ENCODE results near the gene SHISA5. TPM values are rescaled to one million over a fixed set of nuclear protein-coding genes. Genes with fewer than 3 reads are reported as not detected.

The SHISA5 gene, protein sequence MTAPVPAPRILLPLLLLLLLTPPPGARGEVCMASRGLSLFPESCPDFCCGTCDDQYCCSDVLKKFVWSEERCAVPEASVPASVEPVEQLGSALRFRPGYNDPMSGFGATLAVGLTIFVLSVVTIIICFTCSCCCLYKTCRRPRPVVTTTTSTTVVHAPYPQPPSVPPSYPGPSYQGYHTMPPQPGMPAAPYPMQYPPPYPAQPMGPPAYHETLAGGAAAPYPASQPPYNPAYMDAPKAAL
- 87.1 and 100 TPM in 2 replicates for total RNA-seq

DNA sequence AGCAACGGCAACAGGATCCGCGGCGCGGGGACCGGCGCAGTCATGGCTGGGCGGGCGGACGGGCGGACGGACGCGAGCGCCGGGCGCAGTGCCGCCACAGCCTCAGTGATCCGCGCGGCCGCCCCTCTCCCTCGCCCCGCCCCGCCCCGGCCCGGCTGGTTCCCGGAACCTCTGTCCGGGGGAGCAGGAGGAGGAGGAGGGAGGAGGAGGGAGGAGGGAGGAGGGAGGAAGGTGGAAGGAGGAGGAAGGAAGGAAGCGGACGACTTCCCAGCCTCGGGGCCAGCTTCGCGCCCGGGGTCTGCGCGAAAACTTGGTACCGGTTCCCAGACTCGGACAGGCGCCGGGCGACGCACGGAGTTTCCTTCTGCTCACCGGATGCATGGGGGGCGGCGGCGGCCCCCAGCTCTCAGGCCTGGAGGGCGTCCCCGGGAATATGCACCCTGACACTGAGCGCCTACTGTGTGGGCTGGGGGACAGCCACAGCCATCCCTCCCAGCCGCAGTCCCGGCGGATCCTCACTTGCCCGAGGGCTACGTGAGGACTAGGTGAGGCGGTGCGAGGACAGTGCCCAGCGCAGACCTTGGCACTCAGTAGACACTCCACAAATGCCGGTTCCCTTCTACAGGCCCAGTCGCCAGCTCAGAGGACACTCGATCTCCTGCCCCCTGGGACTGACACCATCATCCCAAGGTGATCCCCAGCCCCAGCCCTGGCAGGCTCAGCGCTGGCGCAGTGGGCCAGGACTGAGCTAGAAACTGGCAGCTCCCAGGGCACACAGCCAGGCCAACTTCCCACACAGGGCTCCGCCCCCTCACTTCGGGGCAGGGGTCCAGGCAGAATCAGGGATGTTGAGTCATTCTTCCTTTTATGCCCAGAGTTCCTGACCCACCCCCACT is at the start of gene SHISA5:
Gene SHISA5 (minus strand): TSS at position 124 of the 896 bp plus-strand sequence. CDS start 80 bp downstream, at position 44.

DNA sequence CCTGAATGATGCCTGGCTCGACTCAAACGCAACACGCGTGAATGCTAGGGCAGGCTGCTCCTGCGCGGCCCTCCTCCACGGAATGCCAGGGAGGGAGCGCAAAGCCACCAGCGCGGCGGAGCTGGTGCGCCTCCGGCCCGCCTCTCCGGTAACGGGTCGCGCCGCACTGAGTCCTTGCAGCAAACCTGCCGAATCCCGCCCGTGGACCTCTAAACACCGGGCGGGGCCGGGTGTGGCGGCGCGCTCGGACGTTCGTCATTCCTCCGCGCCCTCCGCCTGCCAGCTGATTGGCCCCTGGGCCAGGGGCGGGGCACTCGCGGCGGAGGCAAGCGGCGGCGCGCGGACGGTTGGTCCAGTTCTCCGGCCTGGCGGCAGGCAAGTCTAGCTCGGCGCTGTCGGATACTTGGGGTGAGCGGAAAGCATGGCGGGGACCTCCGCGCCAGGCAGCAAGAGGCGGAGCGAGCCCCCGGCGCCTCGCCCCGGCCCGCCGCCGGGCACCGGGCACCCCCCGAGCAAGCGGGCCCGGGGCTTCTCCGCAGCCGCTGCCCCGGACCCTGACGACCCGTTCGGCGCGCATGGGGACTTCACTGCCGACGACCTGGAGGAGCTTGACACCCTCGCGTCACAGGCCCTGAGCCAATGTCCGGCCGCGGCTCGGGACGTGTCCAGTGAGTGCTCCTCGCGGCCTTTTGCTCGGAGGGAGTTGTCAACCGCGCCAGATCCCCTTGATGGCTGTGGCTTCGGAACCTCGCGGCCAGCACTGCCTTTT is 57.4 kb downstream of the SHISA5 start, which contains the start of gene ATRIP:
Gene ATRIP (plus strand): TSS at position 313 of the 769 bp plus-strand sequence. CDS start 109 bp downstream, at position 422.

DNA sequence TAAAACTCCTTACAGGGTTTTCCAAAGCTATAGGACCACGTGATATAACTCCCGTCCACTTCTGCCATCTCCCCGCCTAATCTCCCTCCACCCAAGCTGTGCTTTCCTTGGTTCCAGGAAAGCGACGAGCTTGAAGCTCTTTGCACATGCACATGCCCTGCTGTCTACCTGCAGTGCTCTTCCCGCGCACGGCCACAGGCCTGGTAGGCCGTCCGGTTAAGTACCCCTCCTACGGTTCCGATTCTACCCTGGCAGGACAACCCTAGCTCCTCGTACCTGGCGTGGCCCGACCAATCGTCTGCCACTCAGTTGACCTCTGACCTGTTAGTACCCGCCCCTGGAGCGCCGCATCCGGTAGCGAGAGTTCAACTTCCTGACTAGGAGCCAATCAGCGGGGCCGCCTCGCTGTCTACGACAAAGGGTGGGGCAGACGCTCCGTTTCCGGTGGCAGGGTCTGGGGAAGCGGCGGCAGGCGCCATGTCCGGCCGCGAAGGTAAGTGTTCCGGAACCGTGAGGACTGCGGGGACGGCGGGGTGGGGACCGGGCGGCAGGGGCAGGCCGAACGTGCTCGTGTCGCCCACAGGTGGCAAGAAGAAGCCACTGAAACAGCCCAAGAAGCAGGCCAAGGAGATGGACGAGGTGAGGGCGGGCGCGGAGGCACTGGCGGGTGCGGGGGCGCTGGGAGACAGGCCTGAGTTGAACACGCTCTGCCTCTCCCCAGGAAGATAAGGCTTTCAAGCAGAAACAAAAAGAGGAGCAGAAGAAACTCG is 64.0 kb downstream of the SHISA5 start, which contains the start of the genes CCDC51 and TMA7:
Gene CCDC51 (minus strand): TSS at position 300 of the 770 bp plus-strand sequence. CDS start 4,991 bp downstream, outside the sequence.
Gene TMA7 (plus strand): TSS at position 438 of the 770 bp plus-strand sequence. CDS start 40 bp downstream, at position 478.

DNA sequence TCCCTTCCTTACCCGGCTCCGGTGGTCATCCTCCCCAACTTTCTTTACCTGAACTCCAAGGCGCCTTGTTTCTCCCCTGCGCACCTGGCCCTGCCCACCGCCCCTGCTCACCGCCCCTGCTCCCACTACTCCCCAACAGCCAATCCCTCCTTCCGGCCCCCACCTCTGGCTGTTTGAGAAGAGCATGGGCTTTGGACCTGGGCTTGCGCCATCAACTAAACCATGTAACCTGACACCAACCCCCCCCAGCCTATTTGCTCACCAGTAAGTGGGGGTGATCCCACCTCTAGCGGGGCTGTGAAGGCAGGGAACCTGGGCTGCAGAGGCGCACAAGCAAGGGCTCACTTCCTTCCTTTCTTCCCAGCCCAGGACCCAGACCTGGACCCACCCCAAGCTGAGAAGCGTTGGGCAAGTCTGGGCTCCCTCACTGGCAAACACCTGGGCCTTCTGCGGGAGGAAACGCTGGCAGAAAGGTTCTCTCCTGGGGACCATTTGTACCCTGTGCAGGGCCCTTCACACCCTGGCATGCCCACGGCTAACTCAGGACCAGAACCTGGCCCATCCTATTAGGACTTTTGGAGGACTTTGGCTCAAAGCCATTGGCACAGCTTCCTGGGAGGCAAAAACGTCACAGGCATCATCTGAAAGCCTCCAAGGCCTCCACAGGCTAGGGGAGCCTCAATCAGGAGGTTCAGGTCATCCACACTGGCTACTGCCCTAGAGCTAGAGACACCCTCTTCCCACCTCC is 73.8 kb downstream of the SHISA5 start, which contains the start of gene PLXNB1:
Gene PLXNB1 (minus strand): TSS at position 127 of the 748 bp plus-strand sequence. CDS start 5,475 bp downstream, outside the sequence.

Other genes with a start within 250 kb of the SHISA5 start
- 17.2 and 27.2 TPM in 2 replicates for gene NME6, start 202.8 kb downstream of the SHISA5 start, total RNA-seq
- gene SPINK8, start 170.5 kb downstream of the SHISA5 start, total RNA-seq = not detected in 2 replicates
- gene FBXW12, start 132.0 kb downstream of the SHISA5 start, total RNA-seq = 0.28 TPM in 1 of 2 replicates, not detected in the other
- gene PLXNB1, start 74.1 kb downstream of the SHISA5 start, total RNA-seq = 5.6 and 25.4 TPM in 2 replicates
- gene CCDC51, start 64.1 kb downstream of the SHISA5 start, total RNA-seq = 20.9 and 25.3 TPM in 2 replicates
- 244 and 387 TPM in 2 replicates for gene TMA7, start 63.9 kb downstream of the SHISA5 start, total RNA-seq
- 4.8 and 11.9 TPM in 2 replicates for gene ATRIP, start 57.4 kb downstream of the SHISA5 start, total RNA-seq
- 20.3 and 50.2 TPM in 2 replicates for gene PFKFB4, start 52.6 kb upstream of the SHISA5 start, total RNA-seq
- 0.58 and 0.85 TPM in 2 replicates for gene UCN2, start 59.6 kb upstream of the SHISA5 start, total RNA-seq
- 9.8 and 20.3 TPM in 2 replicates for gene COL7A1, start 91.2 kb upstream of the SHISA5 start, total RNA-seq
- 254 and 423 TPM in 2 replicates for gene UQCRC1, start 105.5 kb upstream of the SHISA5 start, total RNA-seq
- gene TMEM89, start 117.6 kb upstream of the SHISA5 start, total RNA-seq = 0.56 TPM in 1 of 2 replicates, not detected in the other
- gene SLC26A6, start 131.3 kb upstream of the SHISA5 start, total RNA-seq = 12.8 and 26.2 TPM in 2 replicates
- gene CELSR3, start 158.7 kb upstream of the SHISA5 start, total RNA-seq = 0.38 and 0.85 TPM in 2 replicates
- 12.1 and 18.0 TPM in 2 replicates for gene NCKIPSD, start 181.7 kb upstream of the SHISA5 start, total RNA-seq
- 29.7 and 30.2 TPM in 2 replicates for gene IP6K2, start 213.0 kb upstream of the SHISA5 start, total RNA-seq